Ishikawa (cell line): ENCODE data around the gene MORC2.

Experiments
- CEBPB ChIP-seq: IDR thresholded peaks from 2 replicates; pipeline ENCODE4 v1.6.1; 2012
- EGR1 ChIP-seq: IDR thresholded peaks from 2 replicates; pipeline ENCODE4 v1.6.1; 2012
- EP300 ChIP-seq: IDR thresholded peaks from 2 replicates; pipeline ENCODE4 v1.6.1; 2012; ENCODE audit warnings: borderline replicate concordance
- FOXM1 ChIP-seq: IDR thresholded peaks from 2 replicates; pipeline ENCODE4 v1.6.1; 2012; ENCODE audit warnings: low read depth, borderline replicate concordance
- RAD21 ChIP-seq: IDR thresholded peaks from 2 replicates; pipeline ENCODE4 v1.6.1; 2012; ENCODE audit warnings: low read depth
- TAF1 ChIP-seq: IDR thresholded peaks from 2 replicates; pipeline ENCODE4 v1.6.1; 2012; ENCODE audit warnings: low read depth, mild to moderate bottlenecking
- ZBTB7A ChIP-seq: IDR thresholded peaks from 2 replicates; pipeline ENCODE4 v1.6.1; 2012; ENCODE audit warnings: low read depth
- TF ChIP-seq, protein P1 (sequence below): IDR thresholded peaks from 2 replicates; pipeline ENCODE4 v1.6.1; 2012; ENCODE audit warnings: low read depth, mild to moderate bottlenecking
- TF ChIP-seq, protein P2 (sequence below): IDR thresholded peaks from 2 replicates; pipeline ENCODE4 v1.6.1; 2012

DNA sequence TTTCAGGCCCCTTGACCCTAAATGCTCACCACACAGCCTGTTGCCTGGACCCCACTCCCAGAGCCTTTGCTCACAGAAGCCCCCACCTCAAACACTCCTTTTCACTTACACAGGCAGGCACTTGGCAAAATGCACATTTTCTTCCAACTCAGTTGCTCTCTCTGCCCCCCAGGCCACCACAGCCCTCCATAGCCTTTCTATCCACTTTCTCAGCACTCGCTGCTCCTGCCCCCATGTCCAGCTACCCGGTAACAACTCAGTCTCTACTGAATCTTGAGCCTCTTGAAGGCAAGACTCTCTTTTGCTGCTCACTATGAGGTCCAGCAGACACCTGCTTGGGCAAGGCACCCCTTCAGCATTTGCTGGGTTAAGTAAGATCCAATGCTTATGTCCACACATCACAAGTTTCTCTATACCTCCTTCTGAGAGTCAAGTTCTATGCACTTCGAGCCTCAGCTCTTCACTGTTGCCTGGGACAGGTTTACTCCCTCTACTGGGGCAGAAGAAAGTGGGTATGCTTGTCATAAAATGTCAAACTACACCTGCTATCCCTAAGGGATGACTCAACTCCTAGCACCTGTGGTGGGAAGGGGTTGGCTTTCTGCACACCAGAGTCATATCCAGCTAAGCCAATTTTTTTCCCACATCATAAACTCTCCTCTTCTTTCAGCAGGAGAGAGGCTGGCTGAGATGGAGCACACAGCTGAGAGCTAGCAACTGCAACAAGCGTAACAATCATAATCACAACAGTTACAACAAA is 36.9 kb downstream of the MORC2 start:
- TF ChIP-seq RAD21 (no peak), EP300 (no peak), EGR1 (no peak), ZBTB7A (no peak), TAF1 (no peak), CEBPB (no peak), FOXM1 (no peak)
- TF ChIP-seq, protein P1, sequence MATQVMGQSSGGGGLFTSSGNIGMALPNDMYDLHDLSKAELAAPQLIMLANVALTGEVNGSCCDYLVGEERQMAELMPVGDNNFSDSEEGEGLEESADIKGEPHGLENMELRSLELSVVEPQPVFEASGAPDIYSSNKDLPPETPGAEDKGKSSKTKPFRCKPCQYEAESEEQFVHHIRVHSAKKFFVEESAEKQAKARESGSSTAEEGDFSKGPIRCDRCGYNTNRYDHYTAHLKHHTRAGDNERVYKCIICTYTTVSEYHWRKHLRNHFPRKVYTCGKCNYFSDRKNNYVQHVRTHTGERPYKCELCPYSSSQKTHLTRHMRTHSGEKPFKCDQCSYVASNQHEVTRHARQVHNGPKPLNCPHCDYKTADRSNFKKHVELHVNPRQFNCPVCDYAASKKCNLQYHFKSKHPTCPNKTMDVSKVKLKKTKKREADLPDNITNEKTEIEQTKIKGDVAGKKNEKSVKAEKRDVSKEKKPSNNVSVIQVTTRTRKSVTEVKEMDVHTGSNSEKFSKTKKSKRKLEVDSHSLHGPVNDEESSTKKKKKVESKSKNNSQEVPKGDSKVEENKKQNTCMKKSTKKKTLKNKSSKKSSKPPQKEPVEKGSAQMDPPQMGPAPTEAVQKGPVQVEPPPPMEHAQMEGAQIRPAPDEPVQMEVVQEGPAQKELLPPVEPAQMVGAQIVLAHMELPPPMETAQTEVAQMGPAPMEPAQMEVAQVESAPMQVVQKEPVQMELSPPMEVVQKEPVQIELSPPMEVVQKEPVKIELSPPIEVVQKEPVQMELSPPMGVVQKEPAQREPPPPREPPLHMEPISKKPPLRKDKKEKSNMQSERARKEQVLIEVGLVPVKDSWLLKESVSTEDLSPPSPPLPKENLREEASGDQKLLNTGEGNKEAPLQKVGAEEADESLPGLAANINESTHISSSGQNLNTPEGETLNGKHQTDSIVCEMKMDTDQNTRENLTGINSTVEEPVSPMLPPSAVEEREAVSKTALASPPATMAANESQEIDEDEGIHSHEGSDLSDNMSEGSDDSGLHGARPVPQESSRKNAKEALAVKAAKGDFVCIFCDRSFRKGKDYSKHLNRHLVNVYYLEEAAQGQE, result no peak
- TF ChIP-seq, protein P2, sequence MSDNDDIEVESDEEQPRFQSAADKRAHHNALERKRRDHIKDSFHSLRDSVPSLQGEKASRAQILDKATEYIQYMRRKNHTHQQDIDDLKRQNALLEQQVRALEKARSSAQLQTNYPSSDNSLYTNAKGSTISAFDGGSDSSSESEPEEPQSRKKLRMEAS, result no peak
